H1 (cell line): Measurements from ENCODE around the gene UROC1. TPM values are rescaled to one million over a fixed set of nuclear protein-coding genes. Genes with fewer than 3 reads are reported as not detected.

Experiments used
- CTCF ChIA-PET: fragments of 300-600 bp; sonication (Branson Sonifier 250); formaldehyde crosslinking; loops from one replicate; lab custom pipeline; 2021; ENCODE audit not compliant: partially characterized antibody; lab: Charles Lee
- POLR2A ChIA-PET: fragments of 300-600 bp; sonication (Branson Sonifier 250); formaldehyde crosslinking; loops from one replicate; lab custom pipeline; 2021; ENCODE audit warnings: inconsistent platforms; ENCODE audit not compliant: partially characterized antibody; lab: Charles Lee
- DNase-seq, 2 experiments: peaks; one replicate each; pipeline versions ENCODE4 v3.0.0 to v3.0.0-alpha.2; 2010 to 2022; ENCODE audit warnings: low spot score in 2 of 2, low read depth in 1 of 2, mixed read lengths in 1 of 2
- FAIRE-seq: peaks from 2 replicates; lab custom pipeline; 2011; peaks lifted over from hg19 to GRCh38; lab: Jason Lieb, UNC
- H2AFZ ChIP-seq: 2 replicates; pipeline ENCODE4 v1.8.1; 2012; ENCODE audit warnings: low read length, inconsistent platforms
- H2AK5ac ChIP-seq: 2 replicates; pipeline ENCODE4 v1.6.1; 2013; ENCODE audit warnings: low read depth, low read length
- H2BK120ac ChIP-seq: replicated peaks from 2 replicates; pipeline ENCODE3; 2013; ENCODE audit warnings: low read depth, low read length, inconsistent platforms
- H2BK12ac ChIP-seq: 2 replicates; pipeline ENCODE4 v1.6.1; 2013; ENCODE audit warnings: low read depth, low read length
- H2BK15ac ChIP-seq: 2 replicates; pipeline ENCODE4 v1.6.1; 2013; ENCODE audit warnings: low read length
- H2BK20ac ChIP-seq: 2 replicates; pipeline ENCODE4 v1.6.1; 2013; ENCODE audit warnings: low read length
- H2BK5ac ChIP-seq: 2 replicates; pipeline ENCODE4 v1.6.1; 2013; ENCODE audit warnings: low read depth, low read length
- H3K14ac ChIP-seq: 2 replicates; pipeline ENCODE4 v1.6.1; 2013; ENCODE audit warnings: inconsistent platforms; ENCODE audit not compliant: insufficient read length
- H3K18ac ChIP-seq: 2 replicates; pipeline ENCODE4 v1.6.1; 2013; ENCODE audit warnings: low read length; ENCODE audit errors: extremely low read depth
- H3K23ac ChIP-seq: 2 replicates; pipeline ENCODE4 v1.6.1; 2013; ENCODE audit warnings: inconsistent platforms; ENCODE audit not compliant: insufficient read length
- H3K23me2 ChIP-seq: 2 replicates; pipeline ENCODE4 v1.6.1; 2013; ENCODE audit warnings: low read depth, low read length
- H3K27ac ChIP-seq: 2 replicates; pipeline ENCODE4 v1.6.1; 2011; ENCODE audit warnings: low read depth, low read length, inconsistent platforms
- H3K27me3 ChIP-seq, 4 experiments: replicated peaks in 1 of 4; 1 replicate in 1 of 4; 2 replicates in 3 of 4; pipeline versions ENCODE4 v1.6.1 to v1.8.1; 2011 to 2013; ENCODE audit warnings: low read length in 3 of 4, mild to moderate bottlenecking in 3 of 4, inconsistent platforms in 2 of 4, mixed read lengths in 2 of 4, moderate library complexity in 1 of 4; ENCODE audit not compliant: control insufficient read depth in 3 of 4, insufficient read depth in 3 of 4; ENCODE audit errors: extremely low read depth in 1 of 4
- H3K36me3 ChIP-seq, 4 experiments: 2 replicates each; pipeline versions ENCODE4 v1.6.1 to v1.8.1; 2011 to 2013; ENCODE audit warnings: mild to moderate bottlenecking in 4 of 4, low read length in 3 of 4, moderate library complexity in 2 of 4, control low read depth in 1 of 4, inconsistent platforms in 1 of 4; ENCODE audit not compliant: insufficient read depth in 4 of 4, control insufficient read depth in 2 of 4
- H3K4ac ChIP-seq: replicated peaks from 2 replicates; pipeline ENCODE3; 2013; ENCODE audit warnings: low read length, low read depth, mixed read lengths, inconsistent platforms; ENCODE audit not compliant: insufficient read length
- H3K4me1 ChIP-seq, 4 experiments: replicated peaks in 1 of 4; 1 replicate in 1 of 4; 2 replicates in 3 of 4; pipeline versions ENCODE4 v1.6.1 to v1.8.1; 2011 to 2013; ENCODE audit warnings: low read length in 3 of 4, inconsistent platforms in 2 of 4, mixed read lengths in 1 of 4; ENCODE audit not compliant: insufficient read depth in 4 of 4, control insufficient read depth in 3 of 4
- H3K4me2 ChIP-seq, 2 experiments: 2 replicates each; pipeline versions ENCODE4 v1.6.1 to v1.8.1; 2011 to 2013; ENCODE audit warnings: low read depth in 2 of 2, low read length in 2 of 2, control low read depth in 1 of 2, inconsistent platforms in 1 of 2, mild to moderate bottlenecking in 1 of 2; ENCODE audit not compliant: insufficient read depth in 1 of 2
- H3K4me3 ChIP-seq, 4 experiments: fragments of 200-600, 300-600 bp in 1 of 4; sonication (generic), shearing (Covaris generic), sonication (Bioruptor Twin) in 1 of 4; 2 replicates each; pipeline versions ENCODE4 v1.5.1 to v1.8.1; 2011 to 2016; ENCODE audit warnings: low read length in 4 of 4, low read depth in 3 of 4, control low read depth in 2 of 4, inconsistent platforms in 2 of 4, mild to moderate bottlenecking in 2 of 4, mixed read lengths in 1 of 4, moderate library complexity in 1 of 4; ENCODE audit not compliant: insufficient read depth in 2 of 4; ENCODE audit errors: extremely low read depth in 1 of 4
- H3K56ac ChIP-seq: replicated peaks from 2 replicates; pipeline ENCODE3; 2013; ENCODE audit warnings: low read depth, mild to moderate bottlenecking, mixed read lengths, low read length, inconsistent platforms; ENCODE audit not compliant: insufficient read length
- H3K79me1 ChIP-seq: 2 replicates; pipeline ENCODE4 v1.6.1; 2013; ENCODE audit warnings: low read depth, low read length, control low read depth
- H3K79me2 ChIP-seq, 2 experiments: 2 replicates each; pipeline versions ENCODE4 v1.6.1 to v1.8.1; 2012 to 2013; ENCODE audit warnings: low read length in 2 of 2, mild to moderate bottlenecking in 2 of 2, inconsistent platforms in 1 of 2; ENCODE audit not compliant: insufficient read depth in 2 of 2, control insufficient read depth in 1 of 2
- H3K9ac ChIP-seq, 4 experiments: replicated peaks in 1 of 4; 1 replicate in 1 of 4; 2 replicates in 3 of 4; pipeline versions ENCODE4 v1.6.1 to v1.8.1; 2011 to 2013; ENCODE audit warnings: low read depth in 3 of 4, low read length in 3 of 4, control low read depth in 2 of 4, mild to moderate bottlenecking in 2 of 4, moderate library complexity in 2 of 4, inconsistent platforms in 1 of 4; ENCODE audit errors: extremely low read depth in 1 of 4
- H3K9me3 ChIP-seq, 2 experiments: 2 replicates each; pipeline versions ENCODE4 v1.6.1 to v1.8.1; 2012 to 2013; ENCODE audit warnings: mild to moderate bottlenecking in 2 of 2, moderate library complexity in 2 of 2, control low read depth in 1 of 2, inconsistent platforms in 1 of 2, low read depth in 1 of 2, low read length in 1 of 2, mixed read lengths in 1 of 2; ENCODE audit not compliant: insufficient read depth in 2 of 2
- H4K20me1 ChIP-seq, 2 experiments: replicated peaks in 1 of 2; 2 replicates each; pipeline versions ENCODE3 to v1.8.1; 2011 to 2013; ENCODE audit warnings: inconsistent platforms in 2 of 2, low read length in 2 of 2, mild to moderate bottlenecking in 1 of 2; ENCODE audit not compliant: insufficient read depth in 2 of 2, control insufficient read depth in 1 of 2
- H4K5ac ChIP-seq: 2 replicates; pipeline ENCODE4 v1.6.1; 2013; ENCODE audit warnings: low read length, low read depth, mixed read lengths, inconsistent platforms; ENCODE audit not compliant: insufficient read length
- H4K8ac ChIP-seq: 2 replicates; pipeline ENCODE4 v1.8.0; 2013; ENCODE audit warnings: mild to moderate bottlenecking, moderate library complexity, low read length, inconsistent platforms; ENCODE audit not compliant: insufficient read depth; ENCODE audit errors: extremely low read depth
- H4K91ac ChIP-seq: replicated peaks from 2 replicates; pipeline ENCODE3; 2013; ENCODE audit warnings: low read length, mixed read lengths, inconsistent platforms; ENCODE audit not compliant: insufficient read length
- CBX5 ChIP-seq: fragments of 300-800, 300-1000 bp; sonication (generic); IDR thresholded peaks from 2 replicates; pipeline ENCODE4 v1.7.1; 2016; ENCODE audit warnings: antibody characterized with exemption, low read length, low read depth
- CEBPB ChIP-seq: IDR thresholded peaks from 2 replicates; pipeline ENCODE4 v1.6.1; 2012; ENCODE audit warnings: low read depth, low read length
- HDAC6 ChIP-seq: IDR thresholded peaks from one replicate; pipeline ENCODE4 v1.7.1; 2012; ENCODE audit warnings: low read depth, mild to moderate bottlenecking, inconsistent platforms, low read length, moderate library complexity
- SP2 ChIP-seq: IDR thresholded peaks from 2 replicates; pipeline ENCODE4 v1.6.1; 2012; ENCODE audit warnings: mild to moderate bottlenecking, low read length, inconsistent platforms
- SRF ChIP-seq: IDR thresholded peaks from 2 replicates; pipeline ENCODE4 v1.6.1; 2011; ENCODE audit warnings: mild to moderate bottlenecking, low read depth, low read length, moderate library complexity
- ZNF274 ChIP-seq: IDR thresholded peaks from 2 replicates; pipeline ENCODE4 v1.7.0; 2012; ENCODE audit warnings: low read length, borderline replicate concordance; ENCODE audit errors: extremely low read depth
- WGBS, 2 experiments: shearing (Covaris generic) in 1 of 2; methylation state at CpG; one replicate each; pipeline versions ENCODE4 v1.1.6 to v1.1.7; 2013 to 2015; ENCODE audit warnings: low lambda C conversion rate in 2 of 2, mixed read lengths in 2 of 2, inconsistent platforms in 1 of 2, low coverage in 1 of 2, missing lambda C conversion rate in 1 of 2; ENCODE audit not compliant: insufficient replicate concordance in 2 of 2, insufficient coverage in 1 of 2, insufficient read length in 1 of 2; ENCODE audit errors: extremely low coverage in 1 of 2, missing lambda C conversion rate in 1 of 2; 5-methylcytosine and 5-hydroxymethylcytosine counted together
- polyA plus RNA-seq, 7 experiments: library from polyadenylated mRNA; depleted of rRNA in 3 of 7; stranded (reverse) in 5 of 7; unstranded in 2 of 7; fragments of >200 nt in 5 of 7; fragments of 200-250 nt in 2 of 7; gene quantifications; 1 replicate in 5 of 7; 2 replicates in 1 of 7; 4 replicates in 1 of 7; pipeline versions ENCODE4 v1.2.1 to v1.2.3, GENCODE V29; 2011 to 2013; ENCODE audit warnings: missing spikeins in 2 of 7, mixed read lengths in 2 of 7
- total RNA-seq: library from RNA; stranded (reverse); fragmentation: NEBNext Ultra II Directional; extraction: Animal tissue kit (Norgen Biotek cat#: 25700); gene quantifications from 2 replicates; pipeline ENCODE4 v1.2.1, GENCODE V29; 2021

The UROC1 gene
- total and polyA plus RNA-seq, 2 of the 8 experiments (the other 6 are each of a cell fraction or from before 2014, with no cell fraction given) = 0.03 TPM; not detected in 1

- H3K36me3 ChIP-seq = no peaks in the 10 kb centered on the region; a peak in 1 of 8 replicates
- H3K27me3 ChIP-seq = no peaks in the 10 kb centered on the region
- ChIA-PET CTCF (interaction anchor here (0.7 to 1.2 kb wide), 2 partner anchors 20 to 120 kb away, joined by 3 read pairs; no protein-coding TSS in a partner anchor), POLR2A (no interaction called here)
- peaks cover 0 to 5% of the 10 kb centered on the region in 2 experiments for H4K20me1 ChIP-seq
- H3K56ac ChIP-seq = no peak overlapping the region
- H2AFZ ChIP-seq = no peak overlapping the region
- no peaks in the 10 kb centered on the region for H3K9me3 ChIP-seq
- no peak overlapping the region for H4K8ac ChIP-seq
- H3K4me2 ChIP-seq = no peak overlapping the region
- H3K79me2 ChIP-seq = no peaks in the 10 kb centered on the region
- no peak for TF ChIP-seq CBX5
- no peak for TF ChIP-seq ZNF274
- no peak for TF ChIP-seq CEBPB
- no peak for TF ChIP-seq SRF
- no peak for TF ChIP-seq HDAC6
- no peak for TF ChIP-seq SP2
- H2BK20ac ChIP-seq = no peak overlapping the region
- H3K27ac ChIP-seq = no peak overlapping the region
- H3K14ac ChIP-seq = no peak overlapping the region
- no peak overlapping the region for H3K18ac ChIP-seq
- no peak overlapping the region; the same call in 1 of the 2 replicates for H2BK5ac ChIP-seq
- no peak overlapping the region for H2BK15ac ChIP-seq
- H3K9ac ChIP-seq = no peak overlapping the region
- no peak overlapping the region for H3K23ac ChIP-seq
- no peak overlapping the region for H2AK5ac ChIP-seq
- no peak overlapping the region for H2BK12ac ChIP-seq
- 75% methylated on average over 6 of the region's 6 CpGs; no CpG with 5 or more reads in 1 of the 2 experiments for WGBS, 2 experiments
- DNase-seq (no peak), FAIRE-seq (no peak)
- H3K79me1 ChIP-seq = no peaks in the 10 kb centered on the region
- no peak overlapping the region for H4K91ac ChIP-seq
- peaks cover 6% of the 10 kb centered on the region; the same call in 1 of the 2 replicates for H3K23me2 ChIP-seq
- no peak overlapping the region for H3K4ac ChIP-seq
- H3K4me3 ChIP-seq = no peak overlapping the region
- no peak overlapping the region for H4K5ac ChIP-seq
- no peaks in the 10 kb centered on the region for H3K4me1 ChIP-seq
- H2BK120ac ChIP-seq = no peak overlapping the region
Measured at GRCh38 chr3:126557761-126558160, 40.2 kb upstream of the UROC1 start.
